Caco-2 (cell line): ENCODE data around the gene PBRM1. TPM values are rescaled to one million over a fixed set of nuclear protein-coding genes. Genes with fewer than 3 reads are reported as not detected.
A peak's percentile ranks its signal among the peaks of the same experiment; 100 is the strongest.

ENCODE experiments used
- BruUV-seq: library from RNA; stranded (reverse); fragments of 400-500 nt; replicated peaks from 2 replicates; lab custom pipeline; 2021; lab: Mats Ljungman, UMichigan
- CTCF ChIA-PET: fragments of 300-600 bp; sonication (Branson Sonifier 250); formaldehyde crosslinking; loops from one replicate; lab custom pipeline; 2022; ENCODE audit warnings: antibody characterized with exemption; lab: Charles Lee
- POLR2A ChIA-PET: fragments of 300-600 bp; sonication (Branson Sonifier 250); formaldehyde crosslinking; loops from one replicate; lab custom pipeline; 2022; ENCODE audit warnings: antibody characterized with exemption; lab: Charles Lee
- DNase-seq, 2 experiments: peaks; one replicate each; pipeline versions ENCODE4 v3.0.0 to v3.0.0-alpha.2; 2020 to 2022
- H3K27me3 ChIP-seq: replicated peaks from 2 replicates; pipeline ENCODE4 v1.6.0; 2011; ENCODE audit warnings: low read length; ENCODE audit not compliant: control insufficient read depth, insufficient read depth
- H3K36me3 ChIP-seq: 2 replicates; pipeline ENCODE4 v1.5.1; 2011; ENCODE audit warnings: low read length; ENCODE audit not compliant: control insufficient read depth, insufficient read depth
- H3K4me1 ChIP-seq: fragments of 250-450 bp; sonication (Bioruptor Pico); 2 replicates; pipeline ENCODE4 v1.5.1; 2020; ENCODE audit warnings: mild to moderate bottlenecking
- H3K4me3 ChIP-seq: 2 replicates; pipeline ENCODE4 v1.5.1; 2011; ENCODE audit warnings: low read depth, mild to moderate bottlenecking, control low read depth, low read length
- H3K9me3 ChIP-seq: fragments of 250-450 bp; sonication (Bioruptor Pico); 2 replicates; pipeline ENCODE4 v1.5.1; 2020; ENCODE audit warnings: mild to moderate bottlenecking, moderate library complexity
- H3K27ac Mint-ChIP-seq: one replicate; pipeline ENCODE4 v1.8.0; 2022; ENCODE audit warnings: mixed read lengths; ENCODE audit not compliant: unreplicated experiment
- H3K27me3 Mint-ChIP-seq: one replicate; pipeline ENCODE4 v1.8.0; 2022; ENCODE audit warnings: mixed read lengths; ENCODE audit not compliant: insufficient read depth, unreplicated experiment
- H3K36me3 Mint-ChIP-seq: one replicate; pipeline ENCODE4 v1.8.0; 2022; ENCODE audit warnings: mild to moderate bottlenecking, mixed read lengths; ENCODE audit not compliant: insufficient read depth, unreplicated experiment
- H3K4me1 Mint-ChIP-seq: one replicate; pipeline ENCODE4 v1.8.0; 2022; ENCODE audit warnings: low read depth, mixed read lengths; ENCODE audit not compliant: unreplicated experiment
- H3K4me3 Mint-ChIP-seq: one replicate; pipeline ENCODE4 v1.8.0; 2022; ENCODE audit warnings: mild to moderate bottlenecking, moderate library complexity, mixed read lengths; ENCODE audit not compliant: unreplicated experiment
- H3K9me3 Mint-ChIP-seq: one replicate; pipeline ENCODE4 v1.8.0; 2022; ENCODE audit warnings: mixed read lengths; ENCODE audit not compliant: unreplicated experiment
- intact Hi-C: fragments of 100-400 bp; cut with micrococcal nuclease; formaldehyde crosslinking; loops from one replicate; pipeline ENCODE4 v1.10.0; 2022; ENCODE audit not compliant: unreplicated experiment
- total RNA-seq: library from RNA; stranded (reverse); gene quantifications from 2 replicates; pipeline ENCODE4 v1.2.3, GENCODE V29; 2022
- TF ChIP-seq, protein P1 (sequence below), 2 experiments: fragments of 200-600 bp in 1 of 2; IDR thresholded peaks; 1 replicate in 1 of 2; 2 replicates in 1 of 2; pipeline versions ENCODE4 v1.5.1 to v1.8.0; 2011 to 2022; ENCODE audit warnings: antibody characterized with exemption in 1 of 2, control low read depth in 1 of 2, inconsistent platforms in 1 of 2, low read depth in 1 of 2, low read length in 1 of 2, mild to moderate bottlenecking in 1 of 2, moderate library complexity in 1 of 2; ENCODE audit not compliant: insufficient read depth in 1 of 2, severe bottlenecking in 1 of 2, unreplicated experiment in 1 of 2

PBRM1 gene
- total RNA-seq, 1 experiment from 2014 or later: 50.7 TPM

DNA sequence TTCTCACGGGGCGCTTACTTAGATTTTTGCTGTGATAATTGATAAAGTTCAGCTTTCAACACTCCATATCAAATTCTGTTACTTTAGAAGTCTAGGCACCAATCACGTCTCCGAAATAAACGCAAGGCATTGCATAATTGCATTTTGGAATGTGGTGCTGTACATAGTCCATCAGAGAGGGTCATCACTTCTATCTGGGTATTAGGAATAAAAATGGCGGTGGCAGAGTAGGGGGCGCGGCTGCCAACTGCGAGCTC lies 149.7 kb downstream of the PBRM1 start:
- Histone ChIP-seq H3K36me3 (no peaks in the 10 kb centered on the region), H3K4me3 (no peak overlapping the region), H3K27me3 (no peaks in the 10 kb centered on the region), H3K4me1 (peaks cover 28% of the 10 kb centered on the region; the same call in 1 of the 2 replicates), H3K9me3 (no peaks in the 10 kb centered on the region)
- no TSS peak for BruUV-seq
- Mint-ChIP-seq H3K27ac (peak overlapping the region; percentile 97), H3K4me1 (peaks cover 32% of the 10 kb centered on the region), H3K4me3 (peak overlapping the region; percentile 98), H3K36me3 (peaks cover 59% of the 10 kb centered on the region), H3K27me3 (no peaks in the 10 kb centered on the region), H3K9me3 (no peaks in the 10 kb centered on the region)
- no peak for DNase-seq
- POLR2A ChIA-PET: interaction anchor here (0.5 to 1.3 kb wide), 11 partner anchors 9 to 951 kb away, joined by 3 to 12 read pairs (median 4); partner anchors contain the start of gene SFMBT1
- TF ChIP-seq, protein P1, sequence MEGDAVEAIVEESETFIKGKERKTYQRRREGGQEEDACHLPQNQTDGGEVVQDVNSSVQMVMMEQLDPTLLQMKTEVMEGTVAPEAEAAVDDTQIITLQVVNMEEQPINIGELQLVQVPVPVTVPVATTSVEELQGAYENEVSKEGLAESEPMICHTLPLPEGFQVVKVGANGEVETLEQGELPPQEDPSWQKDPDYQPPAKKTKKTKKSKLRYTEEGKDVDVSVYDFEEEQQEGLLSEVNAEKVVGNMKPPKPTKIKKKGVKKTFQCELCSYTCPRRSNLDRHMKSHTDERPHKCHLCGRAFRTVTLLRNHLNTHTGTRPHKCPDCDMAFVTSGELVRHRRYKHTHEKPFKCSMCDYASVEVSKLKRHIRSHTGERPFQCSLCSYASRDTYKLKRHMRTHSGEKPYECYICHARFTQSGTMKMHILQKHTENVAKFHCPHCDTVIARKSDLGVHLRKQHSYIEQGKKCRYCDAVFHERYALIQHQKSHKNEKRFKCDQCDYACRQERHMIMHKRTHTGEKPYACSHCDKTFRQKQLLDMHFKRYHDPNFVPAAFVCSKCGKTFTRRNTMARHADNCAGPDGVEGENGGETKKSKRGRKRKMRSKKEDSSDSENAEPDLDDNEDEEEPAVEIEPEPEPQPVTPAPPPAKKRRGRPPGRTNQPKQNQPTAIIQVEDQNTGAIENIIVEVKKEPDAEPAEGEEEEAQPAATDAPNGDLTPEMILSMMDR (IDR thresholded peaks at IDR 0.05; ENCODE audit: insufficient read depth in 1 of 2, low read depth in 1 of 2, low read length in 1 of 2, severe bottlenecking in 1 of 2, unreplicated experiment in 1 of 2): no peak
- intact Hi-C loops: loop anchor here (1.0 to 10.0 kb wide), 4 partner anchors 17 to 509 kb away; partner anchors contain the start of genes GNL3, NISCH, PBRM1 and SFMBT1
- CTCF ChIA-PET: interaction anchor here (0.6 to 0.9 kb wide), 3 partner anchors 18 to 146 kb away, joined by 3 to 4 read pairs (median 3); no protein-coding TSS in a partner anchor

DNA sequence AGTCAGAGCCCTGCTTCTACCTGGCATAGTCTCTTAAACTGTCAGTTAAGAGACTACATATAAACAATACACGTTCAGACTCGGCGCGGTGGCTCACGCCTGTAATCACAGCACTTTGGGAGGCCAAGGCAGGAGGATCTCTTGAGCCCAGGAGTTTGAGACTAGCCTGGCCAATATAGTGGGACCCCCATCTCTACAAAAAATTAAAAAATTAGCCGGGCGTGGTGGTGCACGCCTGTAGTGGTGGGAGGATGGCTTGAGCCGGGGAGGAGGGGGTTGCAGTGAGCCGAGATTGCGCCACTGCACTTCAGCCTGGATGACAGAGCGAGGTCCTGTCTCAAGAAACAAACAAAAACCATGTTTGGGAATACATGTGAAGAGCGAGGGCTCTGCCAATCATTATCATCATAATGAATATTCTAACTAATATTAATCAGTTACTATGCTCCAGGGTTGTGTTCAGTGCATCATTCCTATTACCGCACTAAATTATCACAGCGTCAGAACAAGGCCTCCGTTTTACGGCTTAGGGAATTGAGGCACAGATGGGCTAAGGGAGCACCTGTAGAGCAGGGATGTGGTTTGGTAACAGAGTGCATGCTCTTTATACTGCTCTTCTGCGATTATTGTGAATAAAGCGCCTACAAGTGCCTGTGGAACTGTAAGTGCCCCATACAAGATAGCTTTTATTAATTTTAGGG lies 150.2 kb downstream of the PBRM1 start:
- no peaks in the 10 kb centered on the region for H3K27me3 ChIP-seq
- DNase-seq: no peak
- no peaks in the 10 kb centered on the region for H3K9me3 ChIP-seq
- peaks cover 32% of the 10 kb centered on the region for H3K4me1 Mint-ChIP-seq
- peak overlapping the region; percentile 71; the same call in 1 of the 2 replicates for H3K4me3 ChIP-seq
- POLR2A ChIA-PET: interaction anchor here (0.6 to 1.3 kb wide), 11 partner anchors 8 to 510 kb away, joined by 3 to 12 read pairs (median 4); partner anchors contain the start of genes SFMBT1 and TNNC1
- H3K4me3 Mint-ChIP-seq: peak overlapping the region; percentile 98
- BruUV-seq: no TSS peak
- intact Hi-C loops: loop anchor here (1.0 to 10.0 kb wide), 4 partner anchors 16 to 509 kb away; partner anchors contain the start of genes GNL3, NISCH, PBRM1 and SFMBT1
- CTCF ChIA-PET: interaction anchor here (0.6 to 0.9 kb wide), 3 partner anchors 17 to 147 kb away, joined by 3 to 4 read pairs (median 3); no protein-coding TSS in a partner anchor
- no peaks in the 10 kb centered on the region for H3K27me3 Mint-ChIP-seq
- H3K27ac Mint-ChIP-seq: peak overlapping the region; percentile 97
- no peaks in the 10 kb centered on the region for H3K36me3 ChIP-seq
- peaks cover 28% of the 10 kb centered on the region; the same call in 1 of the 2 replicates for H3K4me1 ChIP-seq
- TF ChIP-seq, protein P1 (IDR thresholded peaks at IDR 0.05; ENCODE audit: insufficient read depth in 1 of 2, low read depth in 1 of 2, low read length in 1 of 2, severe bottlenecking in 1 of 2, unreplicated experiment in 1 of 2): no peak
- H3K9me3 Mint-ChIP-seq: no peaks in the 10 kb centered on the region
- peaks cover 54% of the 10 kb centered on the region for H3K36me3 Mint-ChIP-seq

DNA sequence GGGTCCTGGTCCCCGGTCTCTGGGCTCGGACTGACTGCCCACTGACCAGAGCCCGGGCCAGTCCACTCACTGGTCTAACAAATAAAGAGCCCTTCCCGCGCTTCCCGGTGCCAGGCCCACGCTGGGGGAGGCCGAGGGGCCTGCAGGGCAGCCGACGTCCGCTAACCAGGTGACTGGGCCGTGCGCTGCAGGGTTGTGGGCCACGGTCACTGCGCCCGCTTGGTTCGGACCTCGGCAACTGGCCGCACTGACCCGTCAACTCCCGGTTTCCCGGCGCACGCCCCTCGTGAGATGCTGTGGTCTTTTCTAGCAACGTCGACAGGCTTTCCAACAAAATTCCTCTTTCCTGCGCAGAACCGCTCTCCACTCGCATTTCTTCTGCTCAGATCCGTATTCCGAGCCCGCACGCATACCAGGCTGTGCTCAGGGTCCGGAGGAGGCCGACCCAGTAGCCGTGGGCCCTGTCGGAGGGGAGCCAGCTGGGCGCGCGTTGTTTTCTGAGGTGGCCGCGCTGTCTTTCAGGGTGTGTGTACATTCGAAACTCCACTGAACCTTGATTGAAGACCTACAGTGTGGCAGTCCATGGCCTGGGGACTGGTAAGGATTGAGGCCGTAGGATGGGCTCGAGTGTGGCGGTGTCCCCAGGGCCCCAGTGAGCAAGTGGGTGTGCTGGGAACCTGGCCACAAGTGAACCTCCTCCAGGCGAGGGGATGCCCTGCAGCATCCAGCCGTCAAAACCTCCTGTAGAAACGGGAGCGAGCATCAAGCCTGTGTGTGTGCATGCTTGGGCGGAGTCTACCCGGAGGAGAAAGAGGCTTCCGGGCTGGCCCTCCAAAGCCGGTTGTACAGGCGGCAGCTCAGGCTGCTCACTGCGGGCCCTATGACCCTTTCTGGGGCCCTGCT lies 151.2 kb downstream of the PBRM1 start:
- peaks cover 28% of the 10 kb centered on the region; the same call in 1 of the 2 replicates for H3K4me1 ChIP-seq
- CTCF ChIA-PET: no interaction called here
- TF ChIP-seq, protein P1 (IDR thresholded peaks at IDR 0.05; ENCODE audit: insufficient read depth in 1 of 2, low read depth in 1 of 2, low read length in 1 of 2, severe bottlenecking in 1 of 2, unreplicated experiment in 1 of 2): no peak

More for the DNA sequence above, 151.2 kb downstream of the PBRM1 start:
- intact Hi-C loops: loop anchor here (10.0 kb wide), 3 partner anchors 80 to 510 kb away; partner anchors contain the start of genes GNL3, NISCH, PBRM1 and SFMBT1
- peak; percentile 58 to 70 for DNase-seq
- Histone ChIP-seq H3K9me3 (no peaks in the 10 kb centered on the region), H3K36me3 (no peaks in the 10 kb centered on the region), H3K4me3 (peak overlapping the region; percentile 71), H3K27me3 (no peaks in the 10 kb centered on the region)
- no TSS peak for BruUV-seq
- Mint-ChIP-seq H3K36me3 (peaks cover 55% of the 10 kb centered on the region), H3K27ac (peak overlapping the region; percentile 77), H3K9me3 (no peaks in the 10 kb centered on the region), H3K4me1 (peaks cover 32% of the 10 kb centered on the region), H3K4me3 (peak overlapping the region; percentile 89), H3K27me3 (no peaks in the 10 kb centered on the region)
- POLR2A ChIA-PET: interaction anchor here (0.6 kb wide), 1 partner anchor 81 kb away, joined by 11 read pairs; the partner anchor contains the start of gene TNNC1
